SK-N-SH (cell line): ENCODE data around the gene POLR1D.

ENCODE experiments used
- NFIC ChIP-seq: IDR thresholded peaks from 2 replicates; pipeline ENCODE4 v1.4.0; 2012; ENCODE audit warnings: borderline replicate concordance
- POLR2AphosphoS5 ChIP-seq: IDR thresholded peaks from 2 replicates; pipeline ENCODE4 v1.6.1; 2012; ENCODE audit warnings: low read depth, low read length
- RAD21 ChIP-seq: IDR thresholded peaks from 2 replicates; pipeline ENCODE4 v1.6.1; 2012; ENCODE audit warnings: mild to moderate bottlenecking, low read length
- RXRA ChIP-seq: IDR thresholded peaks from 2 replicates; pipeline ENCODE4 v1.4.0; 2012; ENCODE audit warnings: low read depth, mild to moderate bottlenecking, borderline replicate concordance
- SIN3A ChIP-seq: IDR thresholded peaks from 2 replicates; pipeline ENCODE4 v1.6.1; 2012; ENCODE audit warnings: low read depth, mild to moderate bottlenecking, low read length, moderate library complexity, borderline replicate concordance
- TAF1 ChIP-seq: IDR thresholded peaks from 2 replicates; pipeline ENCODE4 v1.6.1; 2012; ENCODE audit warnings: low read depth, mild to moderate bottlenecking, low read length, moderate library complexity, borderline replicate concordance
- YY1 ChIP-seq: IDR thresholded peaks from 2 replicates; pipeline ENCODE4 v1.4.0; 2012; ENCODE audit warnings: low read depth, mild to moderate bottlenecking
- TF ChIP-seq, protein P1 (sequence below): IDR thresholded peaks from 2 replicates; pipeline ENCODE4 v1.6.1; 2012; ENCODE audit warnings: mild to moderate bottlenecking, low read depth, low read length, moderate library complexity
- TF ChIP-seq, protein P2 (sequence below): fragments of 200-600 bp; sonication (generic); IDR thresholded peaks from 2 replicates; pipeline ENCODE4 v1.6.1; 2017; ENCODE audit warnings: antibody characterized with exemption, mild to moderate bottlenecking, moderate library complexity
- TF ChIP-seq, protein P3 (sequence below): IDR thresholded peaks from 2 replicates; pipeline ENCODE4; 2012
- TF ChIP-seq, protein P4 (sequence below): IDR thresholded peaks from 2 replicates; pipeline ENCODE4 v1.4.0; 2012; ENCODE audit warnings: low read depth

DNA sequence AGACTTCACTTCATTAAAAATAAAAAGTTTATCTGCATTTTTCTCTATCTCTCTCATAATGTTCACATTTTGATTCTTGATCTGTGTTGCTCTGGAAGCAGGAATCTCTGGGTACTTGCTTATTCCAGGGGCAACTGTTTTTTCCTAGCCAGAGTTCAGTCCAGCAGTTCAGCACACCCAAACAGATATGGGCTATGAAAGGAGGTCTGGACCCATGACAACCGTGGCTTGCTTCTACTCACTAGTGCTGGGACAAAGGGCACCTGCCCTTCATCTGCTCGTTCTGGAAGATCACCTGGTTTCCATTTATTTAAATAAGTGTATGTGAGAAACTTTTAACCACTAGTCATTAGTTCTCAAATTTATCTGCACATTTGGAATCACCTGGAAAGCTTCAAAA lies 36.0 kb downstream of the POLR1D start:
- TF ChIP-seq TAF1, result no peak
- TF ChIP-seq POLR2AphosphoS5, result no peak
- TF ChIP-seq, protein P1, sequence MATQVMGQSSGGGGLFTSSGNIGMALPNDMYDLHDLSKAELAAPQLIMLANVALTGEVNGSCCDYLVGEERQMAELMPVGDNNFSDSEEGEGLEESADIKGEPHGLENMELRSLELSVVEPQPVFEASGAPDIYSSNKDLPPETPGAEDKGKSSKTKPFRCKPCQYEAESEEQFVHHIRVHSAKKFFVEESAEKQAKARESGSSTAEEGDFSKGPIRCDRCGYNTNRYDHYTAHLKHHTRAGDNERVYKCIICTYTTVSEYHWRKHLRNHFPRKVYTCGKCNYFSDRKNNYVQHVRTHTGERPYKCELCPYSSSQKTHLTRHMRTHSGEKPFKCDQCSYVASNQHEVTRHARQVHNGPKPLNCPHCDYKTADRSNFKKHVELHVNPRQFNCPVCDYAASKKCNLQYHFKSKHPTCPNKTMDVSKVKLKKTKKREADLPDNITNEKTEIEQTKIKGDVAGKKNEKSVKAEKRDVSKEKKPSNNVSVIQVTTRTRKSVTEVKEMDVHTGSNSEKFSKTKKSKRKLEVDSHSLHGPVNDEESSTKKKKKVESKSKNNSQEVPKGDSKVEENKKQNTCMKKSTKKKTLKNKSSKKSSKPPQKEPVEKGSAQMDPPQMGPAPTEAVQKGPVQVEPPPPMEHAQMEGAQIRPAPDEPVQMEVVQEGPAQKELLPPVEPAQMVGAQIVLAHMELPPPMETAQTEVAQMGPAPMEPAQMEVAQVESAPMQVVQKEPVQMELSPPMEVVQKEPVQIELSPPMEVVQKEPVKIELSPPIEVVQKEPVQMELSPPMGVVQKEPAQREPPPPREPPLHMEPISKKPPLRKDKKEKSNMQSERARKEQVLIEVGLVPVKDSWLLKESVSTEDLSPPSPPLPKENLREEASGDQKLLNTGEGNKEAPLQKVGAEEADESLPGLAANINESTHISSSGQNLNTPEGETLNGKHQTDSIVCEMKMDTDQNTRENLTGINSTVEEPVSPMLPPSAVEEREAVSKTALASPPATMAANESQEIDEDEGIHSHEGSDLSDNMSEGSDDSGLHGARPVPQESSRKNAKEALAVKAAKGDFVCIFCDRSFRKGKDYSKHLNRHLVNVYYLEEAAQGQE, result no peak
- no peak for TF ChIP-seq YY1
- TF ChIP-seq, protein P2, sequence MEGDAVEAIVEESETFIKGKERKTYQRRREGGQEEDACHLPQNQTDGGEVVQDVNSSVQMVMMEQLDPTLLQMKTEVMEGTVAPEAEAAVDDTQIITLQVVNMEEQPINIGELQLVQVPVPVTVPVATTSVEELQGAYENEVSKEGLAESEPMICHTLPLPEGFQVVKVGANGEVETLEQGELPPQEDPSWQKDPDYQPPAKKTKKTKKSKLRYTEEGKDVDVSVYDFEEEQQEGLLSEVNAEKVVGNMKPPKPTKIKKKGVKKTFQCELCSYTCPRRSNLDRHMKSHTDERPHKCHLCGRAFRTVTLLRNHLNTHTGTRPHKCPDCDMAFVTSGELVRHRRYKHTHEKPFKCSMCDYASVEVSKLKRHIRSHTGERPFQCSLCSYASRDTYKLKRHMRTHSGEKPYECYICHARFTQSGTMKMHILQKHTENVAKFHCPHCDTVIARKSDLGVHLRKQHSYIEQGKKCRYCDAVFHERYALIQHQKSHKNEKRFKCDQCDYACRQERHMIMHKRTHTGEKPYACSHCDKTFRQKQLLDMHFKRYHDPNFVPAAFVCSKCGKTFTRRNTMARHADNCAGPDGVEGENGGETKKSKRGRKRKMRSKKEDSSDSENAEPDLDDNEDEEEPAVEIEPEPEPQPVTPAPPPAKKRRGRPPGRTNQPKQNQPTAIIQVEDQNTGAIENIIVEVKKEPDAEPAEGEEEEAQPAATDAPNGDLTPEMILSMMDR, result no peak
- TF ChIP-seq, protein P3, sequence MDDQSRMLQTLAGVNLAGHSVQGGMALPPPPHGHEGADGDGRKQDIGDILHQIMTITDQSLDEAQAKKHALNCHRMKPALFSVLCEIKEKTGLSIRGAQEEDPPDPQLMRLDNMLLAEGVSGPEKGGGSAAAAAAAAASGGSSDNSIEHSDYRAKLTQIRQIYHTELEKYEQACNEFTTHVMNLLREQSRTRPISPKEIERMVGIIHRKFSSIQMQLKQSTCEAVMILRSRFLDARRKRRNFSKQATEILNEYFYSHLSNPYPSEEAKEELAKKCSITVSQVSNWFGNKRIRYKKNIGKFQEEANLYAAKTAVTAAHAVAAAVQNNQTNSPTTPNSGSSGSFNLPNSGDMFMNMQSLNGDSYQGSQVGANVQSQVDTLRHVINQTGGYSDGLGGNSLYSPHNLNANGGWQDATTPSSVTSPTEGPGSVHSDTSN, result no peak
- no peak for TF ChIP-seq RXRA
- no peak for TF ChIP-seq SIN3A
- TF ChIP-seq RAD21, result no peak
- no peak for TF ChIP-seq NFIC
- TF ChIP-seq, protein P4, sequence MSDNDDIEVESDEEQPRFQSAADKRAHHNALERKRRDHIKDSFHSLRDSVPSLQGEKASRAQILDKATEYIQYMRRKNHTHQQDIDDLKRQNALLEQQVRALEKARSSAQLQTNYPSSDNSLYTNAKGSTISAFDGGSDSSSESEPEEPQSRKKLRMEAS, result no peak
